ENCODE measurements around the gene DGKI. TPM values are rescaled to one million over a fixed set of nuclear protein-coding genes. Genes with fewer than 3 reads are reported as not detected.

The DGKI gene
- total and polyA plus RNA-seq, 2 donors (not counting 1 experiment from before 2014, with no cell fraction given), result not detected

GRCh38 chr7:137331378-137331777, 515.4 kb downstream of the DGKI start:
- no peak overlapping the region for H3K4me3 Mint-ChIP-seq
- WGBS (ENCODE audit: insufficient coverage), result 87% methylated on average over 8 of the region's 8 CpGs
- H3K4me1 ChIP-seq (ENCODE audit: control insufficient read depth in 2 of 2, insufficient read depth in 2 of 2, low read length in 2 of 2), result no peaks in the 10 kb centered on the region

More at GRCh38 chr7:137331378-137331777, 515.4 kb downstream of the DGKI start:
- no peak overlapping the region for H2AFZ ChIP-seq (ENCODE audit: insufficient read depth, low read depth, low read length, poor library complexity, severe bottlenecking)
- Mint-ChIP-seq H3K4me1 (no peaks in the 10 kb centered on the region), H3K9me3 (ENCODE audit: insufficient read depth) (no peaks in the 10 kb centered on the region), H3K27ac (no peak overlapping the region), H3K27me3 (no peaks in the 10 kb centered on the region)
- no peak overlapping the region for H3K9ac ChIP-seq (ENCODE audit: low read length)
- TF ChIP-seq CTCF (IDR thresholded peaks at IDR 0.05) (no peak), EZH2 (IDR thresholded peaks at IDR 0.05; ENCODE audit: borderline replicate concordance, insufficient read depth, low read depth, low read length, poor library complexity, severe bottlenecking) (no peak)
- no peak overlapping the region for H3K4me2 ChIP-seq (replicated peaks; ENCODE audit: low read depth, low read length, poor library complexity, severe bottlenecking)
- ChIA-PET POLR2A (no interaction called here), CTCF (no interaction called here)
- no peaks in the 10 kb centered on the region for H4K20me1 ChIP-seq (ENCODE audit: control insufficient read depth, insufficient read depth, low read length, poor library complexity, severe bottlenecking)
- H3K79me2 ChIP-seq (ENCODE audit: control insufficient read depth, insufficient read depth, low read length), result no peaks in the 10 kb centered on the region
- H3K36me3 ChIP-seq (replicated peaks in 1 of 2; ENCODE audit: control extremely low read depth in 1 of 2, control insufficient read depth in 1 of 2, extremely low read depth in 1 of 2, insufficient read depth in 2 of 2, low read length in 1 of 2), result no peaks in the 10 kb centered on the region
- no peak for DNase-seq
- intact Hi-C loops (cut with micrococcal nuclease), result no loop called here
- ATAC-seq (ENCODE audit: low read depth), result no peak
- H3K4me3 ChIP-seq (ENCODE audit: control extremely low read depth in 1 of 5, extremely low read depth in 1 of 5, insufficient read depth in 1 of 5, low read depth in 2 of 5, low read length in 4 of 5), result no peak overlapping the region
- no peaks in the 10 kb centered on the region for H3K9me3 ChIP-seq (ENCODE audit: control extremely low read depth in 1 of 3, control insufficient read depth in 2 of 3, insufficient read depth in 1 of 3, low read length in 2 of 3)
- no peaks in the 10 kb centered on the region for H3K27me3 ChIP-seq (replicated peaks in 1 of 4; ENCODE audit: control extremely low read depth in 1 of 4, control insufficient read depth in 3 of 4, insufficient read depth in 4 of 4, low read length in 3 of 4)
- H3K27ac ChIP-seq (ENCODE audit: low read length in 2 of 2), result no peak overlapping the region

Small RNA genes within 50 kb of the gene (small RNA-seq; reads per million reads assigned to genes)
- gene AC090498.1 (ENCODE audit: insufficient read length, low read depth, low replicate concordance), result not detected

Other genes with a start within 250 kb of the DGKI start
- gene CREB3L2, start 155.1 kb upstream of the DGKI start, total RNA-seq, result 25.1 and 26.5 TPM in 2 replicates
- gene CREB3L2, start 155.1 kb upstream of the DGKI start, polyA plus RNA-seq, result 13.8 and 15.0 TPM in 2 replicates
- gene AKR1D1, start 229.5 kb upstream of the DGKI start, total RNA-seq, result not detected in 2 replicates
- gene AKR1D1, start 229.5 kb upstream of the DGKI start, polyA plus RNA-seq, result not detected in 2 replicates

Data from B cell (primary cell).